ENCODE data around the gene LGR6.

Gene LGR6

DNA sequence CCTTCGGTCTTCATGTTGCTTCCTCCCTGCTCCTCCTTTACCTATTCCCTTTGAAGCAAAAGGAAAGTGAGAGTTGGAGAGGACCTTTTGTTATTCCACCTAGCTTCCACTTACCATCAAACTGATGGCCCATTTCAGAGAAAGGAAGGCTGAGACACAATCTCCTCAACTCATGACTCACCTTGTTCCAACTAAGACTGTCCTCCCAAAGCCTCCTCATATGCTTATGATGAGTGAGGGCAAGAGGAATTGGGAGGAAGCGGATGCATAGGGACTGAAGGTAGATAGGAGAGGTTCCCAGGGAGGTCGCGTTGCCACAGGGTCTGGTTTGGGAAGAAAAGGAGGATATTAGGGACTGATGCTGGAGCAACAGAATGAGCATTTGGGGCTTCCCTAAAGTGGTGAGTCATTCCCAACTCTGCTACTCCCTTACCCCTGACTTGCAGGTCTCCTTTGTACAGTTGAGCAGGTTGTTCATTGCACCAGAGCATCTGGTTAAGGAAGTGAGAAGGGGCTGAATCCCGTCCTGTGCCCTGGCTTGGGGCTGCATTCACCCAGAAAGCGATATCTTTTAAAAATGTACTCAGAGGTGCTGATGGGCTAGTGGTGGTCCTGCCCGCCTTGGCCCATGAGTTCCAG, 35.0 kb downstream of the LGR6 start:
- DNase-seq (ENCODE audit: low read depth): no peak
- H3K4me3 ChIP-seq (replicated peaks; ENCODE audit: low read depth, low read length): no peak overlapping the region
- TF ChIP-seq CTCF (IDR thresholded peaks at IDR 0.05; ENCODE audit: low read length, missing control alignments): no peak

DNA sequence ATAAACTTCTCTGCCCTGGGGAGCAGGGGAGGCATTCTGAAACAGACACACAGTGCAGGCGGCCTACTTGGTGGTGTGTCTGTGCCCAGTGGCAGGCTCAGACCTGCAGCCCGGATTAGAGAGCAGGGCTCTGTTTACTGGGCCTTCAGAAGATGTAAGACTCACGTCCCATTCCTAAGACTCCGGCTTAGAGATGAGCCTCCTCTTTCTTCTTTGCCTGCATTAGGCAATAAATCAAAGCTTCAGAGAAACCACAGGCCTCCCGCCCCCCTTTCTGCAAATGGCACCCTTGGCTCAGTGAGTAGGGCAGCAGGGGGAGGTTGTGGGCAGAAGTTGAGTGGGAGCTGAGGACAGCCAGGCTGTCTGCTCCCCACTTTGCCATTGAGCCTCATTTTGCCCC, 35.8 kb downstream of the LGR6 start:
- no peak for DNase-seq (ENCODE audit: low read depth)
- TF ChIP-seq CTCF (IDR thresholded peaks at IDR 0.05; ENCODE audit: low read length, missing control alignments): no peak
- H3K4me3 ChIP-seq (replicated peaks; ENCODE audit: low read depth, low read length): no peak overlapping the region

DNA sequence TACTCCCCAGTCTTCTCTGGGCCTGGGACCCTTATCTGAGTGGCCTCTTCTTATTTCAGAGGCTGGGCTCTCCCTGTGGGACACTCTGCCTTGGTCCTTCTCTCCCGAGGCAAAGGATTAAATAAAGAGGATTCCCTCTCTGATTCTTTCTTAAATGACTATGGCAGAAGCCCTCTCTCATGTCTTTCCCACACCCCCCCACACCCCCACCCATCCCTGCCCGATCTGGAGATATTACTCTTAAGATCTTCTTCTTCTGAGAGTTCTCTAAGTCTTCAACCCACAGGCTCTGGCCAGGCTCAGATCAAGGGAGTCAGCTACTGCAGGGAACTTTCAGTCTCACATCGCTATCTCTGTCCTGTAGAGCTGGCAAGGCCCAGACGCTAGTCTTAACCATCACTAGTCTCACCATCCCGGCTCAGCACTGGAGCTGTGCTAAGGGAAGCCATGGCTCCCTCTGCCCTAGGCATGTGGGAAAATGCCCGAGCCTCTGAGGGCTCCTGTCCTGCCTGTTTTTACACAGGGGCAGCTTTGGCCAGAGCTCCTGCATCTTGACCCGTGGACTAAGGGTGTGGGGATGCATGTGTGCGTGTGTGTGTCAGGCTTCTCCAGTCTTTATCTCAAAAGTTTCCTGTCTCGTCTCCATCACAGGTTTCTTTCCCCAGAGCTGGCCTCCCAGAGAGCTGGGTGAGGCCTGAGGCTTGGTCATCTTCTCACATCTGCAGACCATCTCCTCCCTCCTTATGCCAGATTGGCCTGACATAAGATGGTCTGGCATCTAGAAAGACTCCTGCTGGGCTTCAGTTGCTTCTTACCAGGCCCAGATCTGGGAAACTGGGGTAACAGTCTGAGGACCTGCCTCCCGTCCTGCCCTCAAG, 36.7 kb downstream of the LGR6 start:
- H3K4me3 ChIP-seq (replicated peaks; ENCODE audit: low read depth, low read length): no peak overlapping the region
- DNase-seq (ENCODE audit: low read depth): no peak
- TF ChIP-seq CTCF (IDR thresholded peaks at IDR 0.05; ENCODE audit: low read length, missing control alignments): no peak

DNA sequence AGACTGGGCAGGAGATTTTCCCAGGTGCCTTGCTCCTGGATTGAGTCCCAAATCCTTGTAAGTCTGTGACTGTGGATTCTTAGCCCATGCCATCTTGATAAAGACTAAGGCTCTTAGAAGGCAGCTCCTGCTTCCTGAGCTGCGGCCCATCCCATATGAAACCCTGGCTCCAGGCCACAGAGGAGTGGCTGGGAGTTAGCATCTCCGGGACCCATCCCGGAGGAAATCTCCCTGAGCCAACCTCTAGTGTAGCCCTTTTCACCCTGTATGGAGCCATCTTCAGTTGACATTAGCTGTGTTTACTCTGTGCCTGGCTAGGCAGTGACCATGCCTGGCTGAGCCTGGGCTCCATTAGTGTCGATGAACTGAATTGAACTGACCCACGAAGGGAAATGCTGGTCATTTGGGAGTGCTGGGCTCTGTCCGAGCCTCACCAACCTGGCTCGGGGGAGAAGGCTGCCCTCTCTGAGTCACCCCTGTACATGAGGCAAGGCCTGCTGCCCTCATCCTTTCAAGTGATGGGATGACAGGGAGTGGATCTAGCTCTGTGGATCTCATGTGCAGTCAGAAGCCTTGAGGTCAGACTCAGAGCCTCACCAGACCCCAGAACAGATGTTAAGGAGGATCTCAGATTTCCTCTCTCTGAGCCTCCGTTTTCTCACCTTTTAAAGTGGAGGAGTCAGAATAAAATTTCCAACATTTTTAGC, 37.5 kb downstream of the LGR6 start:
- TF ChIP-seq CTCF (IDR thresholded peaks at IDR 0.05; ENCODE audit: low read length, missing control alignments): no peak
- no peak for DNase-seq (ENCODE audit: low read depth)
- H3K4me3 ChIP-seq (replicated peaks; ENCODE audit: low read depth, low read length): no peak overlapping the region

DNA sequence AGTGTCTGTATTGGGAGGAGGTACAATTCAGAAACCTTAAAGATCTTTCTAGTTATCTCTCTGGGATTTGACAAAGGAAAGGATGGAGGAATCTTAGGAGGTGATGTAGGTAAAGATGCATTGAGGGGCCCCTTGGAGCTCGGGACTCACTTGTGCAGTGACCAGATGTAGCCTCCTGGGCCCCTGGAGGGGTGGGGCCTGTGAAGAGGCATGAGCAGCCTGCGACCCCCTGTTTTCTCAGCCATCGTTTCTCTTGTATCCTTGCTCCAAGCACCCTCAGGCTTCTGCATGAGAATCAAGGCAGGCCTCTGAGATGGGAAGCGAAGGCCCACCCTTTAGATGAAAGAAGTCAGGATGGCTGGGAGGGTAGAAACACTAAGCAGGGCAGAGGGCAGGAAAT, 39.6 kb downstream of the LGR6 start:
- TF ChIP-seq CTCF (IDR thresholded peaks at IDR 0.05; ENCODE audit: low read length, missing control alignments): no peak
- no peak for DNase-seq (ENCODE audit: low read depth)
- H3K4me3 ChIP-seq (replicated peaks; ENCODE audit: low read depth, low read length): no peak overlapping the region

DNA sequence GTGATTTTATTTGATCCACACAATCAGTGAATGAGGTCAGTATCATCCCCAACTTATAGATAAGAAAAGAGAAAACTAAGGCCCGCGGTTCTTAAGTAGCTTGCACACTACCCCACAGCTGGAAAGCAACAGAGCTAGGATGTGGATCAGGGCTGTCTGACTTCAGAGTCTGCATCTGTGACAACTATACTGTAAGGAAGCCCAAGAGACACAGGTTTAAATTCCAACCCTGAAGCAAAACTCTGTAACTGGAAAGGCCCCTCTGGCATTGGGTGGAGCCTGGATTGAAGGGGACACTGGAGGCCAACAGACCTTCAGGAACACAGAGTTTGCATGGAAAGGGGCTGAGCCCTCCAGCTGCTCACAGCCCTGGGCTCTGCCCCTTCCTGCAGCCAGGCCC, 40.2 kb downstream of the LGR6 start:
- TF ChIP-seq CTCF (IDR thresholded peaks at IDR 0.05; ENCODE audit: low read length, missing control alignments): no peak

More for the DNA sequence above, 40.2 kb downstream of the LGR6 start:
- no peak for DNase-seq (ENCODE audit: low read depth)
- no peak overlapping the region for H3K4me3 ChIP-seq (replicated peaks; ENCODE audit: low read depth, low read length)
